GM21723 (cell line): ENCODE data around the gene DNASE1L1.

Experiments
- ATAC-seq: cut with Tn5 transposase; IDR thresholded peaks from one replicate; pipeline ENCODE4 v1.9.1; 2021; ENCODE audit warnings: mild to moderate bottlenecking, moderate library complexity; ENCODE audit not compliant: unreplicated experiment

Gene DNASE1L1

GRCh38 chrX:154409222-154409871, at the start of gene DNASE1L1:
DNASE1L1 (minus strand) TSS chrX:154409254; CDS start chrX:154405568, 3,686 bp downstream.
- peak; percentile 55 for ATAC-seq

GRCh38 chrX:154458116-154458953, 49.3 kb upstream of the DNASE1L1 start, which contains the start of gene PLXNA3:
PLXNA3 (plus strand) TSS chrX:154458281; CDS start chrX:154460184, 1,903 bp downstream.
- peak; percentile 56 for ATAC-seq

- ATAC-seq, result peak; percentile 48
These were observed 48.5 kb upstream of the DNASE1L1 start for GRCh38 chrX:154457491-154458115.

GRCh38 chrX:154452823-154453222, 43.8 kb upstream of the DNASE1L1 start:
- ATAC-seq, result no peak

- no peak for ATAC-seq
These were observed 41.3 kb upstream of the DNASE1L1 start for GRCh38 chrX:154450312-154450711.

- ATAC-seq, result no peak
These were observed 40.6 kb upstream of the DNASE1L1 start for GRCh38 chrX:154449618-154450017.

GRCh38 chrX:154448484-154448883, 39.4 kb upstream of the DNASE1L1 start:
- ATAC-seq, result no peak

- no peak for ATAC-seq
These were observed 37.4 kb upstream of the DNASE1L1 start for GRCh38 chrX:154446430-154446829.

- ATAC-seq, result no peak
These were observed 36.7 kb upstream of the DNASE1L1 start for GRCh38 chrX:154445776-154446175.

GRCh38 chrX:154444755-154445246, 35.7 kb upstream of the DNASE1L1 start:
- ATAC-seq, result no peak

GRCh38 chrX:154443992-154444754, 35.1 kb upstream of the DNASE1L1 start, which contains the start of gene FAM50A:
FAM50A (plus strand) TSS chrX:154444141; CDS start chrX:154444236, 95 bp downstream.
- ATAC-seq, result peak; percentile 72

GRCh38 chrX:154443479-154443910, 34.4 kb upstream of the DNASE1L1 start:
- no peak for ATAC-seq

- ATAC-seq, result no peak
These were observed 33.1 kb upstream of the DNASE1L1 start for GRCh38 chrX:154441984-154442707.

- ATAC-seq, result no peak
These were observed 32.5 kb upstream of the DNASE1L1 start for GRCh38 chrX:154441564-154441963.

- ATAC-seq, result no peak
These were observed 31.7 kb upstream of the DNASE1L1 start for GRCh38 chrX:154440623-154441357.

GRCh38 chrX:154439841-154440240, 30.8 kb upstream of the DNASE1L1 start:
- no peak for ATAC-seq

- ATAC-seq, result no peak
These were observed 29.2 kb upstream of the DNASE1L1 start for GRCh38 chrX:154437971-154438893.
